Right ventricle myocardium superior (tissue), 1 donor: ENCODE measurements around the gene VANGL2. TPM values are rescaled to one million over a fixed set of nuclear protein-coding genes. Genes with fewer than 3 reads are reported as not detected.

Experiments used
- ATAC-seq: fragments of 200-7000 bp; cut with Tn5 transposase; one replicate; pipeline ENCODE4 v1.9.1; 2020; ENCODE audit warnings: mild to moderate bottlenecking; ENCODE audit not compliant: poor library complexity
- DNase-seq: peaks from one replicate; pipeline ENCODE4 v3.0.0-alpha.2; 2020
- intact Hi-C: fragments of 100-400 bp; cut with DNase I; formaldehyde crosslinking; loops from one replicate; pipeline ENCODE4 v1.11.2; 2022
- total RNA-seq: library from RNA; stranded (reverse); fragmentation: NEBNext Ultra II Directional; extraction: Animal tissue kit (Norgen Biotek cat#: 25700); gene quantifications from one replicate; pipeline ENCODE4 v1.2.1, GENCODE V29; 2021
- donor health status: DM: no; HTN: yes; CAD: no; lungs with severe emphysema.

Gene VANGL2
- total RNA-seq, 1 donor from 2014 or later: 1.9 TPM

DNA sequence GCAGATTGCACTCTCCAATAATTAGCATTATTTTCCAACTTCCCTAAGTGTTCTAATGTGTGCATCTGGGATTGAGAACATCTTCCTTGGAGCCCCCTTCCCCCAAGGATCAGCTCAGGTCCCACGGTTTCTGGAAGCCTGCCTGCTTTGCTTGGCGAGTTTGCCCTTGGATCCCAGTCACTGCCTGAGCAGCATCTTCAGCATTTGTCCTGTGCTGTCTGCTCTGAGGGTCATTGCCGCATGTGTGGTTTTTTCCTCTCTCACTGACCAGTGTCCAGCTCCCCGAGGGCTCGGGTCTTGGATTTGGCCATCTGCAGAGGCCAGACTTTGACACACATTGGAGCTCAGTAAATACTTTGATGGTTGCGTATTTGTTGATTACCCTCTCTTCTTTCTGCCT, 18.1 kb downstream of the VANGL2 start:
- intact Hi-C loops: no loop called here
- ATAC-seq (no peak), DNase-seq (no peak)

- DNase-seq: no peak
- intact Hi-C loops: no loop called here
- no peak for ATAC-seq
These were observed 18.9 kb downstream of the VANGL2 start for GRCh38 chr1:160419150-160419837.

GRCh38 chr1:160419838-160420169, 19.4 kb downstream of the VANGL2 start:
- intact Hi-C loops: no loop called here
- DNase-seq: no peak
- ATAC-seq: no peak

- DNase-seq: no peak
- no peak for ATAC-seq
- intact Hi-C loops: no loop called here
These were observed 20.8 kb downstream of the VANGL2 start for GRCh38 chr1:160420881-160421842.

- intact Hi-C loops: no loop called here
- DNase-seq (no peak), ATAC-seq (no peak)
These were observed 21.5 kb downstream of the VANGL2 start for GRCh38 chr1:160421881-160422280.

DNA sequence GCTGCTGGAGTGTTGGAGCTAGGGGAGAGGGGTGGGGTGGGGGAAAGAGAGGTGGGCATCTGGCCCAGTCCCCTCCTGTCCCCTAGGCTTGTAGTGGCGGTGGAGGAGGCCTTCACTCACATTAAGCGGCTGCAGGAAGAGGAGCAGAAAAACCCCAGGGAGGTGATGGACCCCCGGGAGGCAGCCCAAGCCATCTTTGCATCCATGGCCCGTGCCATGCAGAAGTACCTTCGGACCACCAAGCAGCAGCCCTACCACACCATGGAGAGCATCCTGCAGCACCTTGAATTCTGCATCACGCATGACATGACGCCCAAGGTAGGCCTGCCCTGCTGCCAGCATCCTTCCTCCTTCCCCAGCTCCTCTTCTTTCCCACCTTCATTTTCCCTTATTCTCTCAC, 23.6 kb downstream of the VANGL2 start:
- ATAC-seq (no peak), DNase-seq (no peak)
- intact Hi-C loops: no loop called here

DNA sequence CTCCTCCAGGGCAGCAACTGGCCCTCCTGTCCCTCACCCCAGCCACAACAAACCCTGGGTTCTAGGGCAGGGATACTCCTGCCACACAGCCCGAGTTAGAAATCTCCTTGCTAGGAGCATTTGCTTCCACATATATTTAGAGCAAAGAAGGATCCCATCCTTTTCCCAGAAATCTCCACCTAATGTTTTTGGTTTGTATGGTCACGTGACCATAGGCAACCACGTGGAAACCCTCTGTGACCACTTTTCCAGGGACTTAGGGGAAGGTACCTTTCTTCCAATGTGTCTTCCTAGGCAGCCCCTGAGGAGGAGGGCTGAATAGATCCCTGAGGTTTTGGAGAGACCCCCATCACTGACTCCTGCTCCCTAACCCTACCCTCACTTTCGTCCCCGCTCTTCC, 25.5 kb downstream of the VANGL2 start:
- DNase-seq: no peak
- ATAC-seq: no peak
- intact Hi-C loops: no loop called here

DNA sequence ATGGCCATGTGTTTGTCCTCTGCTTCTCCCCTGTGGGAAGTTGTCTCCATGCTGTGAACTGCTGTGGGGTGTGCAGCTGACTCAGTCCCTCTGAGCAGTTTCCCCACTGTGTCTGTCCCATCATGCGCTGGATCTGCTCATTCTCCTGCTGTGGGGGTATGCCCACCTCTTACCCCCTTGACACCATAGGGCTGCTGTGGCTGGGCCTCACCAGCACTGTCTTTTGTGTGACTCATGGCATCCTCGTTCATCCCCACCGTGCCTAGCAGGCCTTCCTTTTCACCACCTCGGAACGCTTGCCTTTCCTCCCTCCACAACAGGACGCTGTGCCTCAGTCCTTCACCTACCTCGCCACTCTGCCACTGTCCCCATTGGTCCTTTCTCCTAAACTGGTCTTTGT, 27.3 kb downstream of the VANGL2 start:
- intact Hi-C loops: loop anchor here (2.0 kb wide), 1 partner anchor 179 kb away; no protein-coding TSS in a partner anchor
- DNase-seq (no peak), ATAC-seq (no peak)

GRCh38 chr1:160428053-160428452, 27.7 kb downstream of the VANGL2 start:
- no peak for DNase-seq
- intact Hi-C loops: loop anchor here (2.0 kb wide), 1 partner anchor 179 kb away; no protein-coding TSS in a partner anchor
- no peak for ATAC-seq

DNA sequence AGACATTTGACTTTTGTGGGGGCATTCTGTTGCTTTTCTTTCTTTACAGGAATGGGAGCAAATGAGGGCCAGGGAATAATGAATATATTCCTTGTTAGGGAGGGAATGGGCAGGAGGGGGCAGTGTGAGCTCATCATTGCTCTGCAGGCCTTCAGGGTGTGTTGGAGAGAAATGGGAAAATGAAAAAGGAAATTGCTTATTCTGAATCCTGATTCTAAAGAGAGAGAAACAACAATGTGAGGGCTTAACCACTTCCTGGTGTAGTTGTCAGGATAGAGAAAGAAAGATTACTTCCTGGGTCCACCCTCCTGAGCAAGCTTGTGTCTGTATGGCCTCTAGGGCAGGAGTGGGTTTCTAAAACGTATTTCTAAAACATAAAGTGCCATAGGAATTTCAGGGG, 28.3 kb downstream of the VANGL2 start:
- intact Hi-C loops: loop anchor here (2.0 kb wide), 1 partner anchor 178 kb away; no protein-coding TSS in a partner anchor
- peak; percentile 81 for ATAC-seq
- peak; percentile 65 for DNase-seq

DNA sequence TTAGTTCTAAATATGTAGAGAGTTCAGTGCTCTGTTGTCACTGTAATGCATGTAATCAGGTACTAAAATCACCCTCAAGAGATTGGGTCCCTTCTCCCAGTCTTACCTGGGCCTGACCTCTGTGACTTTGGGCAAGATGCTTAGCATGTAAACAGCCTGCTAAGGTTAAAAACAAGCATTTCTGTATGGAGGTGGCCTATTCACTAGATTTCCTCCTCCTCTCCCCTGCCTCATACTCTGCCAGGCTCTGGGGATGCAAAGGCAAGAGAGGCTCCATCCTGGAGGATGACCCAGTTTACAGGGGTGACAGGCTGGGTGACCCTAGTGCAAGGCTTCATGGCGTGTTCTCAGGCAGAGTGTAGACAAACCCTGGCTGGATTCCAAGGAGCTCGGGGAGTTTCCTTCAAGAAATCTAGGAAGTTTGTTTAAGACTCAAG, 28.8 kb downstream of the VANGL2 start:
- intact Hi-C loops: loop anchor here (2.0 kb wide), 1 partner anchor 178 kb away; no protein-coding TSS in a partner anchor
- ATAC-seq: no peak
- DNase-seq: no peak

- ATAC-seq: no peak
- no peak for DNase-seq
- intact Hi-C loops: loop anchor here (2.0 kb wide), 1 partner anchor 177 kb away; no protein-coding TSS in a partner anchor
These were observed 29.6 kb downstream of the VANGL2 start for GRCh38 chr1:160429702-160430535.

- no peak for ATAC-seq
- intact Hi-C loops: no loop called here
- DNase-seq: no peak
These were observed 30.6 kb downstream of the VANGL2 start for GRCh38 chr1:160431006-160431405.

DNA sequence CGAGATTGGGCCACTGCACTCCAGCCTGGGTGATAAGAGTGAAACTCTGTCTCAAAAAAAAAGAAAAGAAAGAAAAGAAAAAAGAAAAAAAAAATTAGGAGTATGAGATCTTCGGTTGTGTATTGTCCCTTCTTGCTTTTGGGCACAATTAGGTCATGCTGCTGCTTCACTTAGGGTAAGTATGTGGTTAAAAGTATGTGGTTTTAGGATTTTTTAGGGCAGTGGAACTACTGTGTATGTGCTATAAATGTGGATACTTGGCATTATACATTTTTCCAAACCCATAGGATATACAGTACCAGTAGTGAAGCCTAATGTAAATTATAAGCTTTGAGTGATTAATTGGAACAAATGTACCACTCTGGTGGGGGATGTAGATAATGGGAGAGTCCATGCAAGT, 31.2 kb downstream of the VANGL2 start:
- intact Hi-C loops: no loop called here
- DNase-seq: no peak

DNA sequence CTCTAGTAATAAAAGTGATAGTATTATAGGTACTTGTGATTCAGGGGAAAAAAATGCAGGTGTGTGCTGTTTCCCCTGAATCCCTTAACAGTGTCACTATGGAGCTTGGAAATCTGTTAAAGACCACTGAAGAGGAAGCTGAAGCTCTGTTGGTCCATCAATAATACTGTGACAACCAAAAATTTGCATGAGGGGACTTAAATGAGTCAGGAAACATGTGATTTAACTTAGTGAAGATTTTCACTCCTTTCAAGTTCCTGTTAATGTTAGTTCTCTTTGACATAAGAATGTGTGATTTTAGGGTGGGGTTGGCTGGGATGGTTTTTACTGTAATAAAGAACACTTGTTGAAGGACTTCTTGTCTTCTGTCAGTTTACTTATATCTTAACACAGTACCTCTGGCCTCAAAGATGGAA, 32.0 kb downstream of the VANGL2 start:
- DNase-seq: no peak
- no peak for ATAC-seq
- intact Hi-C loops: no loop called here

More for the DNA sequence above, 31.2 kb downstream of the VANGL2 start:
- no peak for ATAC-seq

DNA sequence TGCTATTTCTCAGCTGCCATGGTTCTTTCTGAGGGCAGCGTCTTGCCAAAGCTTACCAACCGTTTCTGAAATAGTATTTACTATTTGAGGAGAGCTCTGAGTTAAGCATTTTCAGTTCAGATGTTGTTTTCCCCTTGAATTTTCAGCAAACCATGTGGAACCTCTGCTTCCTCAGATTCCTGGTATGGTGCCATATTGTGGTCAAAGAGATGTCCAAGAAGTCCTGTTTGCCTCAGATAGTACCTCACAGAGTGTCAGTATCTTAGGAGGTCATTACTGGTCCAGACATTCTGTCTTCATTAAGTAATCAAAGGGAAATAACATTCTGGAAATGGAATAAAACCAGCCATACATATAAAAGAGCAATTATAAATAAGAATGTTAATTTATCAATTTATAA, 36.6 kb downstream of the VANGL2 start:
- ATAC-seq: no peak

DNA sequence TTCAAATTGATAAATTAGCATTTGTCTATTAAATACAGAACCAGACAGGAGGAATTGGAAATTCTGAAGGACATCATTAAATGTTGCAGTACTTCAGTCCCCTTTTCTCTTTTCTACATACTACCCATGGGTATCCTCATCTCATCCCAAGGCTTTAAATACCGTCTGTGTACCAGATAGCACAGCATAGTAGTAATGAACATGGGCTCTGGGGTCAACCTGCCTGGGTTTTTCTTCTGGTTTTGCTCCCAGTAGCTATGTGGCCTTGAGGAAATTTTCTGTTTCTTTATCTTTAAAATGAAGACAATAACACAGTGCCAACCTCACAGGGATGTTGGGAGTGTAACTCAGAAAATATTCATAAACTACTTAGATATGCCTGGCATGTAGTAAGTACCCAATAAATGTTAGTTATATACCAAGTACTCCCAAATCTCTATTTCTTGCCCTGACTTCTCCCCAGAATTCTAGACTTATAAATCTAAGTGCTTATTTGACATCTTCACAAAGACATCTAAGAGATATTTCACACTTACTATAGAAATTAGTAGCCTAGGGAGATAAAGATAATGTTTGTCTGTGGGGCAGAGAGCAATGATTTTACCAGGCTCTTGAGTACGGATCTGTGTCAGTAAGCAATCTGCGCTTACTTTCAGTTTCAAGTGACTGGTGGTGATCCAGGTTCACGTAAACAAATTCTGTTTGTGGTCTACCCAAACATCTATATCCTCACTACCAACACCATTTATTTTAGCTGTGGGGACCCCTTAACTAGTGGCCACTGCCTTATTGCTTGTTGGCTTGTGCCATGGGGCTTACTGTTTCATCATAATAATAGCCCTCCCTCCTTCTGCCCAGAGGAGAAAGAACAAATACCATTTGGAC, 37.3 kb downstream of the VANGL2 start:
- intact Hi-C loops: no loop called here
- no peak for ATAC-seq
- no peak for DNase-seq

More for the DNA sequence above, 36.6 kb downstream of the VANGL2 start:
- intact Hi-C loops: no loop called here
- DNase-seq: no peak
